Hematopoietic multipotent progenitor cell treated with erythropoietin and hydrocortisone succinate and interleukin-3 and kit ligand, for 4 days (in vitro differentiated cells): ENCODE results near the gene ARMC5.
"Not testable (repeated sequence)": the region's sequence is repeated elsewhere in the genome, so short reads cannot be mapped to it uniquely, and the experiment has no call there.

Experiments used
- DNase-seq: peaks from one replicate; pipeline ENCODE4 v3.0.0-alpha.2; 2015

Gene ARMC5

GRCh38 chr16:31458844-31459686 lies at the start of gene ARMC5:
Gene ARMC5, plus strand, starts transcription at chr16:31459501. Its CDS starts 24 bp downstream, at chr16:31459525.
- DNase-seq = peak; percentile 99

GRCh38 chr16:31410082-31410481 lies 49.2 kb upstream of the ARMC5 start:
- DNase-seq = no peak

- no peak for DNase-seq
Measured at GRCh38 chr16:31411024-31411844, 48.1 kb upstream of the ARMC5 start.

GRCh38 chr16:31412750-31413149 lies 46.6 kb upstream of the ARMC5 start:
- no peak for DNase-seq

- DNase-seq = no peak
Measured at GRCh38 chr16:31413381-31413780, 45.9 kb upstream of the ARMC5 start.

- DNase-seq = no peak
Measured at GRCh38 chr16:31413943-31414342, 45.4 kb upstream of the ARMC5 start.

GRCh38 chr16:31414706-31415105 lies 44.6 kb upstream of the ARMC5 start:
- DNase-seq = no peak

GRCh38 chr16:31416371-31416770 lies 42.9 kb upstream of the ARMC5 start:
- DNase-seq = no peak

- DNase-seq = not testable (repeated sequence)
Measured at GRCh38 chr16:31417036-31417435, 42.3 kb upstream of the ARMC5 start.

- no peak for DNase-seq
Measured at GRCh38 chr16:31417916-31418315, 41.4 kb upstream of the ARMC5 start.

- DNase-seq = no peak
Measured at GRCh38 chr16:31420037-31420436, 39.3 kb upstream of the ARMC5 start.

GRCh38 chr16:31421587-31421986 lies 37.7 kb upstream of the ARMC5 start:
- DNase-seq = no peak

GRCh38 chr16:31423241-31423640 lies 36.1 kb upstream of the ARMC5 start:
- DNase-seq = no peak

GRCh38 chr16:31423801-31424200 lies 35.5 kb upstream of the ARMC5 start:
- DNase-seq = no peak

GRCh38 chr16:31427441-31428278 lies 31.6 kb upstream of the ARMC5 start:
- DNase-seq = peak; percentile 53

GRCh38 chr16:31428279-31428597 lies 31.1 kb upstream of the ARMC5 start, which contains the start of gene COX6A2:
Gene COX6A2, minus strand, starts transcription at chr16:31428360. Its CDS starts 35 bp downstream, at chr16:31428325.
- DNase-seq = no peak

- DNase-seq = no peak
Measured at GRCh38 chr16:31428638-31429247, 30.6 kb upstream of the ARMC5 start.

GRCh38 chr16:31429314-31429713 lies 30.0 kb upstream of the ARMC5 start:
- no peak for DNase-seq

- DNase-seq = no peak
Measured at GRCh38 chr16:31429796-31430195, 29.5 kb upstream of the ARMC5 start.

GRCh38 chr16:31430380-31431052 lies 28.8 kb upstream of the ARMC5 start:
- DNase-seq = no peak

GRCh38 chr16:31435341-31436220 lies 23.7 kb upstream of the ARMC5 start:
- no peak for DNase-seq
